GM12801 (cell line): ENCODE results near the gene PRKN.

Experiments used
- TF ChIP-seq, protein P1 (sequence below): IDR thresholded peaks from one replicate; pipeline ENCODE4 v1.5.1; 2011; ENCODE audit warnings: control low read depth; ENCODE audit not compliant: insufficient read length; ENCODE audit errors: extremely low read depth

The PRKN gene

DNA sequence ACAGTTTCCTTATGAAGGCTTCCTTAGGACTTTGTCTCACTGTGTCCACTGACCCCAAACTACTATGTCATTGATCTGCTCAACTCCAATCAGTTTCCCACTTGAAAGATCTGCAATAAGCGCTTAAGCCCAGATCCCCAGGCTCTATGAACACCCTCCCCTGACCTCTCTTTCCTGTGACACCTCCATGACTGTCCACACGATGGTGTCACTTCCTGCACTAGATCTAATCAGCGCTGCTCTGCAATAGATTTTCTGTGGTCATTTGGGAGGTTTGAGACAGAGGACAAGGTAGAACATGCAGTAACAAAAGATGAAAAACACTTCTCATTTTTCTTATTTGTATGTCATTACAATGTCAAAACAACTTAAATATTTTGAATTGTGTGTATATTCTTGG is 1149.1 kb downstream of the PRKN start:
- TF ChIP-seq, protein P1, sequence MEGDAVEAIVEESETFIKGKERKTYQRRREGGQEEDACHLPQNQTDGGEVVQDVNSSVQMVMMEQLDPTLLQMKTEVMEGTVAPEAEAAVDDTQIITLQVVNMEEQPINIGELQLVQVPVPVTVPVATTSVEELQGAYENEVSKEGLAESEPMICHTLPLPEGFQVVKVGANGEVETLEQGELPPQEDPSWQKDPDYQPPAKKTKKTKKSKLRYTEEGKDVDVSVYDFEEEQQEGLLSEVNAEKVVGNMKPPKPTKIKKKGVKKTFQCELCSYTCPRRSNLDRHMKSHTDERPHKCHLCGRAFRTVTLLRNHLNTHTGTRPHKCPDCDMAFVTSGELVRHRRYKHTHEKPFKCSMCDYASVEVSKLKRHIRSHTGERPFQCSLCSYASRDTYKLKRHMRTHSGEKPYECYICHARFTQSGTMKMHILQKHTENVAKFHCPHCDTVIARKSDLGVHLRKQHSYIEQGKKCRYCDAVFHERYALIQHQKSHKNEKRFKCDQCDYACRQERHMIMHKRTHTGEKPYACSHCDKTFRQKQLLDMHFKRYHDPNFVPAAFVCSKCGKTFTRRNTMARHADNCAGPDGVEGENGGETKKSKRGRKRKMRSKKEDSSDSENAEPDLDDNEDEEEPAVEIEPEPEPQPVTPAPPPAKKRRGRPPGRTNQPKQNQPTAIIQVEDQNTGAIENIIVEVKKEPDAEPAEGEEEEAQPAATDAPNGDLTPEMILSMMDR: no peak

DNA sequence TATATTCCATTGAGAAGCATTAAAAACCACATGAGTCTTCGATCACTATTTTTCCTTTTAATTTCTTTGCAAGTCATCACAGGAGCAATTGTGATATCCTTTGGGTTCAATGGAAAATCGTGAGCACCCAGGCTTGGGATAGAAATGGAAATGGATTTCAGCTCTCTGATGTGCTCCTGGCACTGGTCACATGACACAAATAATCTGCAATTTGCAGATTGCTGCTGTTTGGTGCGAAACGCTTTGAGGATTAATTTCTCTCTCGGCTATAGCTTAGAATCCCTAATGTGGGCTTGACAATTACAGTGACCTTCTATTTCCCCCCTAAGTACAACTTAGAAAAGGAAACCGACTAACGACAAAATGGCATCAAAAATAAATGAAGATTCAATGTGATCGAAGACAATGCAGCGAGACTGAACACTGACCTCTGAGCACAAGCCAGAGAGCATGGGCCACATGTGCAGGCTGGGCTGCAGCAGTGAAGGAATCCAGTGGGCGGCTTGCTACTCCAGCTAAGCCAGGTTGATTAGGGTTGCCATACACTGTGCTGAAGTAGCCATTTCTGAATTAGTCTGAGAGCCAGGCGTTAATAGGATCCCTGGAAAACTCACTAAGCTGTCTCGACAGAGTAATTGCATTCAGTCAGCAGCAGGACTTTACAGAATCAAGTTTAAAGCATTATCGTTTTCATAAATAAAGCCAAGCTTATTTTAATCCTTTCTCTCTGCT is 1151.9 kb downstream of the PRKN start:
- TF ChIP-seq, protein P1: no peak

DNA sequence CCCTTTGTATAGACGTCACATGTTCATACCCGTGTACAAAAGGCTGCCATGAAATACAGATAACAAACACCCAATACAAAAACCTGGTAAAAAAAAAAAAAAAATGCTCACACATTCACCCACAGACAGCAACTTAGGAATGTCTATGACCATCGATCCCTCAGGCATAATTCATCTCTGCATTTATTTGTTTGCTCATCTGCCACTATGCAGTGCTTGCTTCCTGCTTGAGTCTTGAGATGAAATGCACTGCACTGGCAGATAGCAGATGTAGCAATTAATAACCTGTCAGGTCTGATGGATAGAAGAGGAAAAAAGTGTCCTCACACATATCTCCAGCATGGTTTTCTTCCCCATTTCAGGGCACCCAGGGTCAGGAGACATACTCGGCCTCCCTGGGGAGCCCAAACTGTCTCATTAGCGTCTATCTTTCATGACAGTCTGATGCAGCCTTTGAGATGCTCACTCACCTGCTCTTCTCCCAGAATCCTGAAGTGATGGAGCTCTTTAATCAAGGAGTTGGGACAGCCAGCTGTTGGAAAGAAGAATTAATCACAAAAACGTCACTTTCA is 1158.6 kb downstream of the PRKN start:
- TF ChIP-seq, protein P1: no peak

DNA sequence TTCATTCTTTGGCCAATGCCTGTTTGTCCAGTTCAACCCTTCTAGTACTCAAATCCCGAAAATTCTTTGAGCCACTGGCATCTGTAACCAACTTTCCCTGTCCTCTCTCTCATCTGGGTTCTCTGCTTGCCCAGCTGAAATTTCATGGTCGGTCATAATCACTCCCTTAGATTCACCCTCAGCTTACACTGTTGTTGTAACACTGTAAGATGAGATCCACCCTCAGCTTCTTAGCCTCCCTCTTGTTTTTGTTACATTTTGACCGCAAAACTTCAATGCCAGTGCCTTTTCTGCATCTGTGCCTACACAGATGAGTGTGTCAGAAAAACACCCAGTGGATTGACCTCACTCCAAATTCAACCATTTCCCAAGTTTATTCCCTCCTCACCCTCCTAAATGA is 1162.6 kb downstream of the PRKN start:
- TF ChIP-seq, protein P1: no peak

DNA sequence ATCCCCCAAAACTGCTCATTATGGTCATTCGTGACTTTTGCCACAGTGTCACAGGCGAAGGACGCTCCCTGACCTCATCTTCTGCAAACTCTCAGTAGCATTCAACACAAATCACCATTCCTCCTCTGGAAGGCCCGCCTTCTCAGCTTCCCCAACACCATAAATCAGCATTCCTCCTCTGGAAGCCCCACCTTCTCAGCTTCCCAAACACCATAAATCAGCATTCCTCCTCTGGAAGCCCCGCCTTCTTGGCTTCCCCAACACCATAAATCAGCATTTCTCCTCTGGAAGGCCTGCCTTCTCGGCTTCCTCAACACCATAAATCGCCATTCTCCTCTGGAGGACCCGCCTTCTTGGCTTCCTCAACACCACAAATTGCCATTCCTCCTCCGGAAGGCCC is 1165.7 kb downstream of the PRKN start:
- TF ChIP-seq, protein P1: no peak

DNA sequence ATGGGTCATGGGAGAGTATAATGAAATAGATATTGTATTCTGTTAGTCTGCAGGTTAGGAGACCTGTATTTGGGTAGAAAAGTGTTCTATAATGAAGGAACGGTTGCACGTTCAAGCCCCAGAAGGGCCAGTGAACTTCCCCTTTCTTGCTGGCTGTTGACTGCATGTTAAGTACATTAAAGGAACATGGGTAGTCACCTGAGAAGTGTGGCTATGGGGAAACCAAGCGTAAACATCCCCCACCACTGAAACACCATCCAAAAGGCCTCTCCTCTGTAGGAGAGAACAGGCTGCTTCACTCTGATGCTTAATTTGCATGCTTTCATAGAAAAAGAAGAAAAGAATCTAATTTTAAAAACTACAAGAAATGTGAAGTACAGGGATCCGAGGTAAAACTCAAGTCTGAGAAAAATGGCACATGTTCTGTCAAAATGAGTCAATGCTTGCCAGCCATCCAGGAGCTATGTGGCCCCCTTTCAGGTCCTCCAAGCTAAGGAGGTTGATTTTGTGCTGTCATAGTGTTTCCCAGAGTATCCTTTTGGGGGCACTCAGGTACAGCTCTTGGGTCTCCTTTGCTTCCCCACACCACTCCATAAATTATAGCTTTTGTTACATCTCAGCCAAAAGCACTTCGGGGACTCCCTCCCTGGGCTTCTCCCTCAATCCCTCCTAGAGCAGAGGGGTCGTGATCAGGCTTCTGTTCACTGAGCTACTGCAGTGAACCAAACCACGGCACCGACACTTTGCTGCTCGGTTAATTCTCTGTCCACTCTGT is 1170.0 kb downstream of the PRKN start:
- TF ChIP-seq, protein P1: no peak

DNA sequence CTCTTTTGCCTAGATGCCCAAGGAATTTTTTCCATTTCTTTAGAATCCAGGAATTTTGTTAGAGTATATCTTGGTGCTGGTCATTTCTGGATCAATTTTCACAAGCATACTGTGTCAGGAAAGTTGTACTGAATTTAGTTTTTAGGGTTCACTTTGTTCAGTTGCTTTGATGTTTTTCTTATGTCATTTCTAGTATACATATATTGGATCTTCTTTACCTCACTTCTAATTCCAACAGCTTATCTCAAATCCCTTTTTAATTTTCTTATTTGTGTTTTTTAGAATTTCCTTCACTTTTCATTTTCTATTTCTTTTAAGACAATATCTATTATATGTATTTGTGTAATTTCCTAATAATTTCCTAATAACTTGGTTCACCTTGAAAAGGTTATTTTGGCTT is 1172.7 kb downstream of the PRKN start:
- TF ChIP-seq, protein P1: no peak
